HL-60 (cell line): ENCODE data around the gene DIO1.

ENCODE experiments used
- DNase-seq, 2 experiments: peaks; one replicate each; pipeline ENCODE4 v3.0.0-alpha.2; 2010 to 2020; ENCODE audit warnings: low read depth in 1 of 2, low spot score in 1 of 2
- H3K27ac ChIP-seq: fragments of 250-450 bp; sonication (Bioruptor Pico); replicated peaks from 2 replicates; pipeline ENCODE4 v1.5.1; 2020; ENCODE audit warnings: mild to moderate bottlenecking, moderate library complexity
- H3K27me3 ChIP-seq: fragments of 250-450 bp; sonication (Bioruptor Pico); 2 replicates; pipeline ENCODE4 v1.5.1; 2021; ENCODE audit warnings: mild to moderate bottlenecking, moderate library complexity; ENCODE audit not compliant: insufficient read depth, poor library complexity, severe bottlenecking
- H3K4me3 ChIP-seq: replicated peaks from 2 replicates; pipeline ENCODE4 v1.5.1; 2011; ENCODE audit warnings: mild to moderate bottlenecking, control low read depth, low read length; ENCODE audit not compliant: insufficient read depth
- GABPA ChIP-seq: IDR thresholded peaks from 2 replicates; pipeline ENCODE4 v1.6.1; 2012; ENCODE audit warnings: low read depth
- POLR2AphosphoS5 ChIP-seq: IDR thresholded peaks from 2 replicates; pipeline ENCODE4 v1.6.1; 2012; ENCODE audit warnings: low read depth
- SPI1 ChIP-seq: IDR thresholded peaks from 2 replicates; pipeline ENCODE4 v1.6.1; 2012; ENCODE audit warnings: low read depth, mild to moderate bottlenecking, borderline replicate concordance
- long read RNA-seq: library from polyadenylated mRNA; unstranded; transcript quantifications from one replicate; pipeline ENCODE4 v2.0.0, GENCODE V29; 2020
- TF ChIP-seq, protein P1 (sequence below): IDR thresholded peaks from 2 replicates; pipeline ENCODE4 v1.6.1; 2012; ENCODE audit warnings: low read depth; ENCODE audit not compliant: insufficient replicate concordance
- TF ChIP-seq, protein P2 (sequence below): IDR thresholded peaks from one replicate; pipeline ENCODE4 v1.5.1; 2011; ENCODE audit warnings: low read length, control low read depth, inconsistent platforms; ENCODE audit not compliant: insufficient read depth

Gene DIO1
- long read RNA-seq: 0 reads

DNA sequence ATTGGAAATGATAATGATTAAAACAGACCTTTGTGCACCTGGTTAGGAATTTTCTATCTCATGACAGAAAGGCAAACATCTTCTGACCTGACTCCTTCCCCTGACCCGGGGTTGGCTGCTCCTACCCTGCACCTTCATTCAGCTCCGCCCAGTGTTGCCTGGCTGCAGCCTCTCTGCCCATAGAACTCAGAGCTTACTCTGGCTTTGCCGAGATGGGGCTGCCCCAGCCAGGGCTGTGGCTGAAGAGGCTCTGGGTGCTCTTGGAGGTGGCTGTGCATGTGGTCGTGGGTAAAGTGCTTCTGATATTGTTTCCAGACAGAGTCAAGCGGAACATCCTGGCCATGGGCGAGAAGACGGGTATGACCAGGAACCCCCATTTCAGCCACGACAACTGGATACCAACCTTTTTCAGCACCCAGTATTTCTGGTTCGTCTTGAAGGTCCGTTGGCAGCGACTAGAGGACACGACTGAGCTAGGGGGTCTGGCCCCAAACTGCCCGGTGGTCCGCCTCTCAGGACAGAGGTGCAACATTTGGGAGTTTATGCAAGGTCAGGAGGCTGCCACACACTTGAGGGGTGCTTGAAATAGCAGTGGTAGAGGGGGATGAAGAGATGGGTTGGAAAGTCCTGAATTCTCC is at the start of gene DIO1:
Gene DIO1, plus strand, starts transcription at position 189 of the 638 bp plus-strand sequence. Its CDS starts 24 bp downstream, at position 213.
- Histone ChIP-seq H3K27me3 (no peaks in the 10 kb centered on the region), H3K27ac (no peak within 1 kb of the TSS; the same call in 1 of the 2 replicates), H3K4me3 (no peak within 1 kb of the TSS)
- TF ChIP-seq SPI1: no peak
- no peak for TF ChIP-seq POLR2AphosphoS5
- no peak for TF ChIP-seq GABPA
- no peak for DNase-seq

DNA sequence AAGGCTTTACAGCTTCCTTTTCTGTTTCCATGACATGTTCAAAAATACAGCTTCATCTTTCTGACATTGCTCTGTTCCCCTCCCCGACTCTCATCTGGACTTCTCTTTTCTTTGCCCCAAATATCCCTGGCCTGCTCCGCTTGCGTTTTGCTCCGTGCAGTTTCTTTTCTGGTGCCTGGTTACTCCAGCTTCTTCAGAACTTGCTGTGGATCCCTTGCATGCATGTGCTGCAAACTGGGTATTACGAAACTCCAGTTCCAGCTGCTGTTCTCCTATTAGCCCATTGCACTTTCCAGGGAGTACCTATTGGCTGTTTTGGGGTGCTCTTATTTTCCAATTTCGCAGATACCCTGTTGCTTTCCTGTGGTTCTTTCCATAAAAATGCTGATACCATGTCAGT is 46.0 kb upstream of the DIO1 start:
- DNase-seq: peak in 1 of 2 experiments; percentile 36
- no peak overlapping the region for H3K27ac ChIP-seq
- TF ChIP-seq, protein P1, sequence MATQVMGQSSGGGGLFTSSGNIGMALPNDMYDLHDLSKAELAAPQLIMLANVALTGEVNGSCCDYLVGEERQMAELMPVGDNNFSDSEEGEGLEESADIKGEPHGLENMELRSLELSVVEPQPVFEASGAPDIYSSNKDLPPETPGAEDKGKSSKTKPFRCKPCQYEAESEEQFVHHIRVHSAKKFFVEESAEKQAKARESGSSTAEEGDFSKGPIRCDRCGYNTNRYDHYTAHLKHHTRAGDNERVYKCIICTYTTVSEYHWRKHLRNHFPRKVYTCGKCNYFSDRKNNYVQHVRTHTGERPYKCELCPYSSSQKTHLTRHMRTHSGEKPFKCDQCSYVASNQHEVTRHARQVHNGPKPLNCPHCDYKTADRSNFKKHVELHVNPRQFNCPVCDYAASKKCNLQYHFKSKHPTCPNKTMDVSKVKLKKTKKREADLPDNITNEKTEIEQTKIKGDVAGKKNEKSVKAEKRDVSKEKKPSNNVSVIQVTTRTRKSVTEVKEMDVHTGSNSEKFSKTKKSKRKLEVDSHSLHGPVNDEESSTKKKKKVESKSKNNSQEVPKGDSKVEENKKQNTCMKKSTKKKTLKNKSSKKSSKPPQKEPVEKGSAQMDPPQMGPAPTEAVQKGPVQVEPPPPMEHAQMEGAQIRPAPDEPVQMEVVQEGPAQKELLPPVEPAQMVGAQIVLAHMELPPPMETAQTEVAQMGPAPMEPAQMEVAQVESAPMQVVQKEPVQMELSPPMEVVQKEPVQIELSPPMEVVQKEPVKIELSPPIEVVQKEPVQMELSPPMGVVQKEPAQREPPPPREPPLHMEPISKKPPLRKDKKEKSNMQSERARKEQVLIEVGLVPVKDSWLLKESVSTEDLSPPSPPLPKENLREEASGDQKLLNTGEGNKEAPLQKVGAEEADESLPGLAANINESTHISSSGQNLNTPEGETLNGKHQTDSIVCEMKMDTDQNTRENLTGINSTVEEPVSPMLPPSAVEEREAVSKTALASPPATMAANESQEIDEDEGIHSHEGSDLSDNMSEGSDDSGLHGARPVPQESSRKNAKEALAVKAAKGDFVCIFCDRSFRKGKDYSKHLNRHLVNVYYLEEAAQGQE: no peak
- TF ChIP-seq SPI1: peak; percentile 30; the same call in 1 of the 2 replicates
- TF ChIP-seq, protein P2, sequence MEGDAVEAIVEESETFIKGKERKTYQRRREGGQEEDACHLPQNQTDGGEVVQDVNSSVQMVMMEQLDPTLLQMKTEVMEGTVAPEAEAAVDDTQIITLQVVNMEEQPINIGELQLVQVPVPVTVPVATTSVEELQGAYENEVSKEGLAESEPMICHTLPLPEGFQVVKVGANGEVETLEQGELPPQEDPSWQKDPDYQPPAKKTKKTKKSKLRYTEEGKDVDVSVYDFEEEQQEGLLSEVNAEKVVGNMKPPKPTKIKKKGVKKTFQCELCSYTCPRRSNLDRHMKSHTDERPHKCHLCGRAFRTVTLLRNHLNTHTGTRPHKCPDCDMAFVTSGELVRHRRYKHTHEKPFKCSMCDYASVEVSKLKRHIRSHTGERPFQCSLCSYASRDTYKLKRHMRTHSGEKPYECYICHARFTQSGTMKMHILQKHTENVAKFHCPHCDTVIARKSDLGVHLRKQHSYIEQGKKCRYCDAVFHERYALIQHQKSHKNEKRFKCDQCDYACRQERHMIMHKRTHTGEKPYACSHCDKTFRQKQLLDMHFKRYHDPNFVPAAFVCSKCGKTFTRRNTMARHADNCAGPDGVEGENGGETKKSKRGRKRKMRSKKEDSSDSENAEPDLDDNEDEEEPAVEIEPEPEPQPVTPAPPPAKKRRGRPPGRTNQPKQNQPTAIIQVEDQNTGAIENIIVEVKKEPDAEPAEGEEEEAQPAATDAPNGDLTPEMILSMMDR: no peak
- H3K27me3 ChIP-seq: no peaks in the 10 kb centered on the region
- H3K4me3 ChIP-seq: no peak overlapping the region

DNA sequence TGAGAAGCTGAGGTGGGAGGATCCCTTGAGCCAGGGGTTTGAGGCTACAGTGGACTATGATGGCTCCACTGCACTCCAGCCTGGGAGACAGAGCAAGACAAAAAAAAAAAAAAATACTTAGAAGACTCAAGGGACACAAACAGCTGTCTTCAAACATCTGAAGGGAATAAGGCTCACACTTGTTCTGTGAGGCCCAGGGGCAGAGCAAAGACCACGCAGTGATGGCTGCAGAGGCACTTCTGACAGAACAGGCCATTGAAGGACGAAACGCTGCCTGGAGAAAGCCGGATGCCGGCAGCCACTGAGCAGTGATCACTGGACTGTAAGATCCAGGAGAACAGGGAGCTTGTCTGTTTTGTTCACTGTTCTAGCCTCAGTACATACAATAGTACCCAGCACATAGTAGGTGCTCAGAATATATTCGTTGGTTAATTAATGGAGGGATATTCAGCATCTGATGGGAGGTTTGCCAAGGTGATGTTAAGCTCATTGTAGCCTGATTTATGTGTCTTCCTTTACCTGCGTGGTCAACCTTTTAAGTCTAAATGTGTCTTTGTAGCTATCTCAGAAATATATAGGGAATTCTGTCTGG is 43.8 kb upstream of the DIO1 start:
- Histone ChIP-seq H3K27me3 (no peaks in the 10 kb centered on the region), H3K27ac (no peak overlapping the region), H3K4me3 (no peak overlapping the region)
- DNase-seq: no peak
- TF ChIP-seq GABPA: no peak
- TF ChIP-seq, protein P1: no peak
- no peak for TF ChIP-seq POLR2AphosphoS5
- TF ChIP-seq, protein P2: no peak
- no peak for TF ChIP-seq SPI1

DNA sequence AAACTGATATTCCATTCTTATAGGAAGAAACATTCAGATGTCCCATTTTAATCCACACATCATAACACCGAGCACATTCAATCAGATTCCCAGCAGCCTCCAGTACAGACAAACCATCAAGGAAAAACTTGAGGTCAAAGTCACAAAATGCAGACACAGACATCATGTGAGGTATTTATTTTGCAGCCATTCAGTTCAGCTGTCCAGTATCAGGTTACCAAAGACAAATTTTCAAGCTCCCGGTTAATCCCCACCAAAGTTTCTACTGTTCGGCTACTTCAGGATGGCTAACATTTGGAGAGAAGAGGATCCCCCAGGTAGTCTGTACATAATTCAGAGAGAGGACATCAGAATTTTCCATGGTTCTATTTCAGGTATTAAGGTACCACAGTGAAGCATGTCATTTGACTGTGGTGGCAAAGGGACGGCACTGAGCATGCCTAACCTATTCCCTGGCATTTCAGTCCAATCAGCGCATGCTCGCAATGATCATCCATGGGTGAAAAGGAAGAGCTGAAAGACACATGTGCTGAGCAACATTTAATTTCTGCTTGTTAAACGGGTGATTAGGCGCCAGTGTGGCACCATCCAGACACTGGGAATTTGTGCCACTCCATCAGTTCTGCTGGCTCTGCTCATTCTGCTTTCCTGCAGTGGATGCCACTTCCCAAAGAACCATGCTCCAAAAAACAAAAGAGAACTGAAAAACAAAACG is 42.3 kb upstream of the DIO1 start:
- H3K4me3 ChIP-seq: no peak overlapping the region
- no peak for TF ChIP-seq GABPA
- no peak for TF ChIP-seq POLR2AphosphoS5
- TF ChIP-seq, protein P1: no peak
- TF ChIP-seq SPI1: no peak
- TF ChIP-seq, protein P2: no peak
- no peak for DNase-seq

More for the DNA sequence above, 42.3 kb upstream of the DIO1 start:
- Histone ChIP-seq H3K27ac (no peak overlapping the region), H3K27me3 (no peaks in the 10 kb centered on the region)
